MM.1S (cell line): ENCODE data around the gene CREB5.

Experiments
- DNase-seq: peaks from one replicate; pipeline ENCODE4 v3.0.0-alpha.2; 2015
- H2AFZ ChIP-seq: fragments of 300-600 bp; sonication (generic); 2 replicates; pipeline ENCODE4 v1.6.0; 2016; ENCODE audit warnings: antibody characterized with exemption, low read length
- H3F3A ChIP-seq: fragments of 300-600 bp; sonication (generic); 2 replicates; pipeline ENCODE4 v1.6.1; 2016; ENCODE audit warnings: mild to moderate bottlenecking, antibody characterized with exemption, low read length, moderate library complexity, mixed read lengths; ENCODE audit not compliant: insufficient read depth
- H3K27ac ChIP-seq: fragments of 300-600 bp; sonication (generic); 2 replicates; pipeline ENCODE4 v1.5.1; 2016; ENCODE audit warnings: mild to moderate bottlenecking, low read length
- H3K27me3 ChIP-seq: fragments of 300-600 bp; sonication (generic); replicated peaks from 2 replicates; pipeline ENCODE4 v1.6.0; 2016; ENCODE audit warnings: low read length; ENCODE audit not compliant: insufficient read depth
- H3K36me3 ChIP-seq: fragments of 300-600 bp; sonication (generic); replicated peaks from 2 replicates; pipeline ENCODE4 v1.6.1; 2016; ENCODE audit warnings: mild to moderate bottlenecking, low read length, mixed read lengths; ENCODE audit not compliant: insufficient read depth
- H3K4me1 ChIP-seq: fragments of 300-600 bp; sonication (generic); 2 replicates; pipeline ENCODE4 v1.6.1; 2016; ENCODE audit warnings: low read length, mixed read lengths
- H3K4me2 ChIP-seq: fragments of 300-600 bp; sonication (generic); 2 replicates; pipeline ENCODE4 v1.6.0; 2016; ENCODE audit warnings: low read depth, low read length
- H3K4me3 ChIP-seq: fragments of 300-600 bp; sonication (generic); 2 replicates; pipeline ENCODE4 v1.5.1; 2016; ENCODE audit warnings: low read length, mixed read lengths
- H3K79me2 ChIP-seq: fragments of 300-600 bp; sonication (generic); 2 replicates; pipeline ENCODE4 v1.6.1; 2016; ENCODE audit warnings: mixed run types, low read length, mixed read lengths
- H3K9ac ChIP-seq: fragments of 300-600 bp; sonication (generic); 2 replicates; pipeline ENCODE4 v1.6.1; 2016; ENCODE audit warnings: low read length, mixed read lengths
- H3K9me2 ChIP-seq: fragments of 300-600 bp; sonication (generic); replicated peaks from 2 replicates; pipeline ENCODE4 v1.6.1; 2016; ENCODE audit warnings: mild to moderate bottlenecking, low read length, mixed read lengths; ENCODE audit not compliant: insufficient read depth
- H3K9me3 ChIP-seq: fragments of 300-600 bp; sonication (generic); replicated peaks from 2 replicates; pipeline ENCODE4 v1.6.1; 2016; ENCODE audit warnings: mild to moderate bottlenecking, low read length, mixed read lengths; ENCODE audit not compliant: insufficient read depth
- H4K20me1 ChIP-seq: fragments of 300-600 bp; sonication (generic); 2 replicates; pipeline ENCODE4 v1.6.1; 2016; ENCODE audit warnings: mild to moderate bottlenecking, low read length, moderate library complexity, mixed read lengths; ENCODE audit not compliant: insufficient read depth
- EZH2 ChIP-seq: fragments of 300-600 bp; sonication (generic); optimal IDR thresholded peaks from 2 replicates; pipeline ENCODE3; 2017; ENCODE audit warnings: low read depth, mild to moderate bottlenecking, antibody characterized with exemption, low read length, mixed read lengths
- EZH2phosphoT487 ChIP-seq: fragments of 300-600 bp; sonication (generic); IDR thresholded peaks from 2 replicates; pipeline ENCODE4 v1.6.1; 2018; ENCODE audit warnings: antibody characterized with exemption, low read length
- TF ChIP-seq, protein P1 (sequence below): fragments of 300-600 bp; sonication (generic); IDR thresholded peaks from 2 replicates; pipeline ENCODE4 v1.5.1; 2016; ENCODE audit warnings: antibody characterized with exemption, low read length, mixed read lengths

Gene CREB5

DNA sequence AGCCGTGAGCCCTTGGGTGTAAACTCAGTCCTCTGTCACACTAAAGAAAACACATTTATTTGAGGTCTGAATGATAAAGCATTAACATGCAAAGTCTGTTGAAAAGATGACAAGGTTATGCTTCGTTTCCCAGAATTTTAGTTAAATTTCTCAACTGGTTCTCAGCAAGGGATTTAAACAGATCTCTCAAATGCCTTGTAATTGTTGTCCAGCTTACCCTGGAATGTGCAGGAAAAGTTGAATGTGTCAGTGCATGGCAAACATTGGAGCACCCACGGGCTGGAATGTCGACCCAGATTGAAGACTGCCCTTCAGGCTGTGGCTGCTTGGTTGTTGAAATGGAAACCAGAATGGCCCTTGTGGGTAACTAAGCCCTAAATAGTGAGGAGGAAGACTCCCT is 354.0 kb downstream of the CREB5 start:
- Histone ChIP-seq H3K9me3 (no peaks in the 10 kb centered on the region), H4K20me1 (no peaks in the 10 kb centered on the region), H3K27ac (no peak overlapping the region), H3K4me2 (no peak overlapping the region), H3K4me1 (no peaks in the 10 kb centered on the region), H3K79me2 (no peaks in the 10 kb centered on the region), H3K4me3 (no peak overlapping the region), H2AFZ (no peak overlapping the region), H3F3A (no peaks in the 10 kb centered on the region), H3K9me2 (no peaks in the 10 kb centered on the region), H3K9ac (no peak overlapping the region), H3K36me3 (no peaks in the 10 kb centered on the region), H3K27me3 (no peaks in the 10 kb centered on the region)
- TF ChIP-seq, protein P1, sequence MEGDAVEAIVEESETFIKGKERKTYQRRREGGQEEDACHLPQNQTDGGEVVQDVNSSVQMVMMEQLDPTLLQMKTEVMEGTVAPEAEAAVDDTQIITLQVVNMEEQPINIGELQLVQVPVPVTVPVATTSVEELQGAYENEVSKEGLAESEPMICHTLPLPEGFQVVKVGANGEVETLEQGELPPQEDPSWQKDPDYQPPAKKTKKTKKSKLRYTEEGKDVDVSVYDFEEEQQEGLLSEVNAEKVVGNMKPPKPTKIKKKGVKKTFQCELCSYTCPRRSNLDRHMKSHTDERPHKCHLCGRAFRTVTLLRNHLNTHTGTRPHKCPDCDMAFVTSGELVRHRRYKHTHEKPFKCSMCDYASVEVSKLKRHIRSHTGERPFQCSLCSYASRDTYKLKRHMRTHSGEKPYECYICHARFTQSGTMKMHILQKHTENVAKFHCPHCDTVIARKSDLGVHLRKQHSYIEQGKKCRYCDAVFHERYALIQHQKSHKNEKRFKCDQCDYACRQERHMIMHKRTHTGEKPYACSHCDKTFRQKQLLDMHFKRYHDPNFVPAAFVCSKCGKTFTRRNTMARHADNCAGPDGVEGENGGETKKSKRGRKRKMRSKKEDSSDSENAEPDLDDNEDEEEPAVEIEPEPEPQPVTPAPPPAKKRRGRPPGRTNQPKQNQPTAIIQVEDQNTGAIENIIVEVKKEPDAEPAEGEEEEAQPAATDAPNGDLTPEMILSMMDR: no peak
- TF ChIP-seq EZH2 (no peak), EZH2phosphoT487 (no peak)
- no peak for DNase-seq

DNA sequence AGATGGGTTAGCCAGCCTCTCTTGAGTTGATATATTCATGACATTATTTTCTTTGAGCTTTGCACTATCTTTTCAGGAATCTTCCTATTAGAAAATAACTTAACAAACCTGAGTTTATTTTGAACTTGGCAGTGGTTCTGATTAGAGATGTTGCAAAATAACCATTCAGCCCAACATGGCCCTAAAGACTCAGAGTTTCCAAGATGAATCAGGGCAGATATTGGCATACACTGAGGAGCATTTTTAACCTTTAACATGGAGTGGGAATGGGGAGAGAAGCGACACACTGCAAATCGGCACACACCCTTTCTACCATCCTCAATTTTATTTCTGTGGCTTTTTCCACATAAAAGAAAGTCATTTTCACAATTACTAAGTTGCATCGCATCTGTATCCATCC is 355.0 kb downstream of the CREB5 start:
- Histone ChIP-seq H3K36me3 (no peaks in the 10 kb centered on the region), H3K79me2 (no peaks in the 10 kb centered on the region), H3F3A (no peaks in the 10 kb centered on the region), H3K9ac (no peak overlapping the region), H3K9me2 (no peaks in the 10 kb centered on the region), H3K4me1 (no peaks in the 10 kb centered on the region), H3K27me3 (no peaks in the 10 kb centered on the region), H3K9me3 (no peaks in the 10 kb centered on the region), H2AFZ (no peak overlapping the region), H4K20me1 (no peaks in the 10 kb centered on the region), H3K4me3 (no peak overlapping the region), H3K4me2 (no peak overlapping the region), H3K27ac (no peak overlapping the region)
- DNase-seq: no peak
- TF ChIP-seq EZH2phosphoT487 (no peak), EZH2 (no peak)
- TF ChIP-seq, protein P1: no peak

DNA sequence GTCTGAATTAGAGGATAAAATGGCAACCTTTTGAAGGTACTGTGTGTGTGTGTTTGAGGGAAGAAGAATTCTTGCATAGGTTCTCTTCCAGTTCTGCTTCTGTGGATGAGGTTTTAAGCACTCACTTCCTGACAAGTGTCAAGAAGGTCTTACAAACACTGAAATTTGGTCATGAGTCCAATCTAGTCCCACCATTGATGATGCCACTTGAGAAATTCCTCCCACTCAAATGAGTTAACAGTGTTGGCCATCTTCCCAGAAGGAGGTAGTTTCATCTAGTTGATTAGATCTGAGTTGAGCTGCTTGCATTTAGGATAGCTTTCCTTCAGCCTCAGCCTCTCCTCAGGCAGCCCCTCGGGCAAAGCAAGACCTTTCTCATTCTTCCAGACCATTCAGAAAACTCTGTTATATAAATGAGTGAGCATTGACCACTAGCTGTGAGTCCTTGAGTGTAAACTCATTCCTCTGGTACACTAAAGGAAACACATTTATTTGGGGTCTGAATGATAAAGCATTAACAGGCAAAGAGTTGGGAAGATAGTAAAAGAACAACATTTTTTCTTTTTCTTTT is 356.3 kb downstream of the CREB5 start:
- Histone ChIP-seq H3F3A (no peaks in the 10 kb centered on the region), H3K79me2 (no peaks in the 10 kb centered on the region), H3K36me3 (no peaks in the 10 kb centered on the region), H3K4me1 (no peaks in the 10 kb centered on the region), H3K4me3 (no peak overlapping the region), H3K4me2 (no peak overlapping the region), H3K9ac (no peak overlapping the region), H4K20me1 (no peaks in the 10 kb centered on the region), H3K9me2 (no peaks in the 10 kb centered on the region), H3K9me3 (no peaks in the 10 kb centered on the region), H2AFZ (no peak overlapping the region), H3K27ac (no peak overlapping the region), H3K27me3 (no peaks in the 10 kb centered on the region)
- no peak for DNase-seq
- TF ChIP-seq, protein P1: no peak
- TF ChIP-seq EZH2phosphoT487 (no peak), EZH2 (no peak)
